ENCODE data around the gene SENP1.

DNA sequence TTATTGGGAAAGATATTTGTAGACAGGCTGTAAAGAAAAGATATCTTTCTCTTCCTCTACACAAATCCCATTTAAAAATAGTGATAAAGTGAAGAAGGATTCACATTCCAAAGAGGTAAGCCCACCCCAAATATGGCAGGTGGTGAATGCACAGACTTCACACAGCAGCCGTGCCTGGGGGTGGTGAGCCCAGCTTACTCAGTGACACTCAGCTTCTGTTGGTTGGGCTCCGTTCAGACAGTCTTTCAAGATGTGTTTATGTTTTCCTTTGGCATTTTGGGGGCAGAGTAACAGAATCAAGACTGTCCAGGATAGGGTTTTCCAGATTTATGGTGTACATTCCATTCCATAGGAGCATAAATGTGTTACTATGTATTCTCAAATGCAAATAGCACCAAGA is 97.5 kb downstream of the SENP1 start:
- TF ChIP-seq, protein P1, sequence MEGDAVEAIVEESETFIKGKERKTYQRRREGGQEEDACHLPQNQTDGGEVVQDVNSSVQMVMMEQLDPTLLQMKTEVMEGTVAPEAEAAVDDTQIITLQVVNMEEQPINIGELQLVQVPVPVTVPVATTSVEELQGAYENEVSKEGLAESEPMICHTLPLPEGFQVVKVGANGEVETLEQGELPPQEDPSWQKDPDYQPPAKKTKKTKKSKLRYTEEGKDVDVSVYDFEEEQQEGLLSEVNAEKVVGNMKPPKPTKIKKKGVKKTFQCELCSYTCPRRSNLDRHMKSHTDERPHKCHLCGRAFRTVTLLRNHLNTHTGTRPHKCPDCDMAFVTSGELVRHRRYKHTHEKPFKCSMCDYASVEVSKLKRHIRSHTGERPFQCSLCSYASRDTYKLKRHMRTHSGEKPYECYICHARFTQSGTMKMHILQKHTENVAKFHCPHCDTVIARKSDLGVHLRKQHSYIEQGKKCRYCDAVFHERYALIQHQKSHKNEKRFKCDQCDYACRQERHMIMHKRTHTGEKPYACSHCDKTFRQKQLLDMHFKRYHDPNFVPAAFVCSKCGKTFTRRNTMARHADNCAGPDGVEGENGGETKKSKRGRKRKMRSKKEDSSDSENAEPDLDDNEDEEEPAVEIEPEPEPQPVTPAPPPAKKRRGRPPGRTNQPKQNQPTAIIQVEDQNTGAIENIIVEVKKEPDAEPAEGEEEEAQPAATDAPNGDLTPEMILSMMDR (IDR thresholded peaks at IDR 0.05), result no peak
- no peak for TF ChIP-seq POLR2A (IDR thresholded peaks at IDR 0.05)

All from heart left ventricle (tissue), 13 donors.